HG03108 (cell line): ENCODE measurements around the gene ACACB.
"Not testable (repeated sequence)": the region's sequence is repeated elsewhere in the genome, so short reads cannot be mapped to it uniquely, and the experiment has no call there.

Experiments
- ATAC-seq: cut with Tn5 transposase; IDR thresholded peaks from one replicate; pipeline ENCODE4 v1.9.1; 2021; ENCODE audit warnings: moderate library complexity; ENCODE audit not compliant: unreplicated experiment

Gene ACACB

DNA sequence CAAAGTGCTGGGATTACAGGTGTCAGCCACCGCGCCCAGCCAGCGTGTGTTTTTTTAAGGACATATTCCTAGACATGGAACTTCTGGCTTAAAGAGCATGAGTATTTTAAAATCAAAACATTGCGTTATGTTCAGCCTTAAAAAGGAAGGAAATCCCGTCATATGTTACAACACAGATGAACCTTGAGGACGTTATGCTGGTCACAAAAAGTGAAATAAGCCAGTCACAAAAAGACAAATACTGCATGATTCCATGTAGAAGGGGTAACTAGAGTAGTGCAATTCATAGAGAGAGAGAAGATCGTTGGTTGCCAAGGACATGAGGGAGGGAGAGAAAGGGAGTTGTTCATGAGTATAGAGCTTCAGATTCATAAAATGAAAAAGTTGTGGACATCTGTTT is 53.9 kb downstream of the ACACB start:
- no peak for ATAC-seq

DNA sequence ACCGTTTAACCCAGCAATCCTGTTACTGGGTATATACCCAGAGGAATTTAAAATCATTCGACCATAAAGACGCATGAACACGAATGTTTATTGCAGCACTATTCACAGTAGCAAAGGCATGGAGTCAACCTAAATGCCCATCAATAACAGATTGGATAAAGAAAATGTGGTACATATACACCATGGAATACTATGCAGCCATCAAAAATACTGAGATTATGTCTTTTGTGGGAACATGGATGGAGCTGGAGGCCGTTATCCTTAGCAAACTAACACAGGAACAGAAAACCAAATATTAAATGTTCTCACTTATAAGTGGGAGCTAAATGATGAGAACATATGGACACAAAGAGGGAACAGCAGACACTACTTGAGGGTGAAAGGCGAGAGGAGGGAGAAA is 56.4 kb downstream of the ACACB start:
- not testable (repeated sequence) for ATAC-seq

DNA sequence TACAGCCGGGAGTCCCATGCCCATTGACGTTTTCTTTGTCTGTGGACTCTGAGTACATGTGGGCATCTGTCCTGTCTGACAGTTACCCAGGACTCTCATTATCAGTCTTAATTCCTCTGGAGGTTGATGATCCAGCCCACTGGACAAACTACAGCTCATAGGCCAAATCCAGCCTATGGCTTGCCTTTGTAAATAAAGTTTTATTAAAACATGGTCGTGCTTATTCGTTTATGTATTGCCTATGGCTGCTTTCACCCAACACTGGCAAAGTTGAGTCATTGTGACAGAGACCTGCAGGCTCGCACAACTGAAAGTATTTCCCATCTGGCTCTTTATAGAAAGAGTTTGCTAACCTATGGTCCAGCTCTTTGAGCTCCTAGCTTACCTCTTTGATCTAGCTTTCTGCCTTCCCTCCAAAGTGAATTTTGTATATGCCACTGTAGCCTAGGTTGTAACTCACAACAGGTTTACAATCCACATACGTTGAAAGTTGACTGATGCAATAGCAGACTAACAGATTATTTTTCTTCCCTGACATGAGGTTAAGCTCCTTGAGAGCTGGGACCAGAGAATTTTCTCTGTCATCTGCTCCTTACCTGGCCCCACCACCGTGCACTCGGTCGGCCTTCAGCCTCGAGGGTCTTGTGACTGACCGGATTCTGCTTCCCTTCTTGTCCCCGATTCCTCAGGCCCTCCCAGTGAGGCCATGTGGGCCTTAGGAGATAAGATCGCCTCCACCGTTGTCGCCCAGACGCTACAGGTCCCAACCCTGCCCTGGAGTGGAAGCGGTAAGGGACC is 57.3 kb downstream of the ACACB start:
- ATAC-seq = no peak

DNA sequence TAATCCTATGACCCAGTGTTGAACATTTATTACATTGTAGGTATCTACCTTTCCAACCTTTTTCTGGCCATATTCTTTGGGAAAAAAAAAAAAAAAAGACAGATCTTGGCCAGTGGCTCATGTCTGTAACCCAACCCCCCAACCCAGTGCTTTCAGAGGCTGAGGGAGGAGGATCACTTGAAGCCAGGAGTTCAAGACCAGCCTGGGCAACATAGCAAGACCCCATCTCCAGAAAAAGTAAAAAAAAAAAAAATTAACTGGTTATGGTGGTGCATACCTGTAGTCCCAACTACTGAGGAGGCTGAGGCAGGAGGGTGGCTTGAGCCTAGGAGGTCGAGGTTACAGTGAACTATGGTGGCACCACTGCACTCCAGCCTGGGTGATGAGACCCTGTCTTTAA is 58.1 kb downstream of the ACACB start:
- no peak for ATAC-seq

- ATAC-seq = no peak
These were observed 62.1 kb downstream of the ACACB start for GRCh38 chr12:109178532-109178931.

GRCh38 chr12:109179927-109180326 is 63.5 kb downstream of the ACACB start:
- ATAC-seq = no peak

DNA sequence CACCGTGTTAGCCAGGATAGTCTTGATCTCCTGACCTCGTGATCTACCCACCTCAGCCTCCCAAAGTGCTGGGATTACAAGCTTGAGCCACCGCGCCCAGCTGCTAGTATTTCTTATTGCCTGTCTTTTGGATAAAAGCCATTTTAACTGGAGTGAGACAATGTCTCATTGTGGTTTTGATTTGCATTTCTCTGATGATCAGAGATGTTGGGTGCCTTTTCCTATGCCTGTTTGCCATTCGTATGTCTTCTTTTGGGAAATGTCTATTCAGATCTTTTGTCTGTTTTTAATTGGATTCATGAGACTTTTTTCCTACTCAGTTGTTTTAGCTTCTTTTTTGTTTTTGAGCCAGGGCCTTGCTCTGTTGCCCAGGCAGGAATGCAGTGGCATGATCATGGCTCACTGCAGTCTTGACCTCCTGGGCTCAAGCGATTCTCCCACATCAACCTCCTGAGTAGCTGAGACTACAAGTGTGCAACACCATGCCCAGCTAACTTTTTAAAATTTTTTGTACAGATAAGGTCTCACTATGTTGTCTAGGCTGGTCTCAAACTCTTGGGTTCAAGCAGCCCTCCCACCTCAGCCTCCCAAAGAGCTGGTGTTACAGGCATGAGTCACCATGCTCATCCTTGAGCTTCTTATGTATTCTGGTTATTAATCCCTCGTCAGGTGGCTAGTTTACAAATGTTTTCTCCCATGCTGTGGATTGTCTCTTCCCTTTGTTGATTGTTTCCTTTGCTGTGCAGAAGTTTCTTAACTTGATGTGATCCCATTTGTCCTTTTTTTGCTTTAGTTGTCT is 65.9 kb downstream of the ACACB start:
- ATAC-seq = no peak

DNA sequence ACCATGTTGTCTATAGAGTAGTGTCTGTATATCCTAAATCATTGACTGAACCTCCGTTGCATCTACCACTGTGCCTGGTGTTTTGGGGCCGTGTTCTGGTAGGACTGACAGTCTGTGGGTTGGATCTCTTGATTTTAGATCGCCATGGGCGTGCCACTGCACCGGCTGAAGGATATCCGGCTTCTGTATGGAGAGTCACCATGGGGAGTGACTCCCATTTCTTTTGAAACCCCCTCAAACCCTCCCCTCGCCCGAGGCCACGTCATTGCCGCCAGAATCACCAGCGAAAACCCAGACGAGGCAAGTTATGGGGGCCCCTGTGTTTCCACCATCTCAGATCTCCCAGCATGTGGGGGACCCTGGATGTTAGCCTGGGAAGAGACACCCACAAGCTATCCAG is 69.1 kb downstream of the ACACB start:
- no peak for ATAC-seq

DNA sequence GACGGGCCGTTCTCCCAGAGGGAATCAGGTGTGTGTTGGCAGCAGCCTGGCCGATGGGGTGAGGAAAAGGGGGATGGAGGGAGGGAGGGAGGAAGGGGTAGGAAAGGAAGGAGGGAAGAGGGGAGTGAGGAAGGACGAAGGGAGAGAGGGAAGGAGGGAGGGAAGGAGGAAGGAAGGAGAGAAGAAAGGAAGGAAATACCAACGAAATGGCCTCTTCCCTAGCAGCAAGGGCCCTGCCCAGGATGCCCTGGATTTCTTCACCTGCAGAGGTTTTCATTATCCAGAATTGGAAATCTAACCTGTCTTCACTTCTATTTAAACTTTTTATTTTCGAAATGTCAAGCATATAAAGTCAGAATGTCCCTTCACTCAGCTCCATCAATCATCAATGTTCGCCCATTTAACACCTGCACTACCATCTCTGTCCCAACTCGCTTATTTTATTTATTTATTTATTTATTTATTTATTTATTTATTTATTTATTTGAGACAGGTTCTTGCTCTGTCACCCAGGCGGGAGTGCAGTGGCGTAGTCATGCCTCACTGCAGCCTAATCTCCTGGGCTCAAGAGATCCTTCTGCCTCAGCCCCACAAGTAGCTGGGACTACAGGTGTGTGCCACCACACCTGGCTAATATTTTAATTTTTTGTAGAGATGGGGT is 70.7 kb downstream of the ACACB start:
- no peak for ATAC-seq

DNA sequence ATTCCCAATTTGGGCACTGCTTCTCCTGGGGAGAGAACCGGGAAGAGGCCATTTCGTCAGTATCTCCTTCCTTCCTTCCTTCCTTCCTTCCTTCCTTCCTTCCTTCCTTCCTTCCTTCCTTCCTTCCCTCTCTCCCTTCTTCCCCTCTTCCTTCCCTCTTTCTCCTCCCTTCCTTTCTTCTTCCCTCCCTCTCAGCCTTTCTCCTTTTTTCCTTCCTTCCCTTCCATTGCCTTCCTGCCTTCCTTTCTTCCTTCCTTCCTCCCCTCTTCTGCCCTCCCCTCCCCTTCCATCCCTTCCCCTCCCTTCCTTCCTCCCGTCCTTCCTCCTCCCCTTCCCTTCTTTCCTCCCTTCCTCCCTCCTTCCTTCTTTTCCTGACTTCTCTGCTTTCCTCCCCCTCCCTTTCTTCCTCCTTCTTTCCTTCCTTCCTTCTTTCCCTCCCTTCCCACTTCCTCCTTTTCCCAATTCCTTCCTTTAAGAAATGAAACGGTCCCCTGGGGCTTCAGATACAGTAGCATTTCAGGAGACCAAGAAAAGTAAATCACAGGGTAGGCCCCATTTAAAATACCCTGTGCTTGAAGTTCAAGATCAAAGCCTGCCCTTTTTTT is 71.8 kb downstream of the ACACB start:
- ATAC-seq = no peak

GRCh38 chr12:109189291-109189690 is 72.9 kb downstream of the ACACB start:
- no peak for ATAC-seq

DNA sequence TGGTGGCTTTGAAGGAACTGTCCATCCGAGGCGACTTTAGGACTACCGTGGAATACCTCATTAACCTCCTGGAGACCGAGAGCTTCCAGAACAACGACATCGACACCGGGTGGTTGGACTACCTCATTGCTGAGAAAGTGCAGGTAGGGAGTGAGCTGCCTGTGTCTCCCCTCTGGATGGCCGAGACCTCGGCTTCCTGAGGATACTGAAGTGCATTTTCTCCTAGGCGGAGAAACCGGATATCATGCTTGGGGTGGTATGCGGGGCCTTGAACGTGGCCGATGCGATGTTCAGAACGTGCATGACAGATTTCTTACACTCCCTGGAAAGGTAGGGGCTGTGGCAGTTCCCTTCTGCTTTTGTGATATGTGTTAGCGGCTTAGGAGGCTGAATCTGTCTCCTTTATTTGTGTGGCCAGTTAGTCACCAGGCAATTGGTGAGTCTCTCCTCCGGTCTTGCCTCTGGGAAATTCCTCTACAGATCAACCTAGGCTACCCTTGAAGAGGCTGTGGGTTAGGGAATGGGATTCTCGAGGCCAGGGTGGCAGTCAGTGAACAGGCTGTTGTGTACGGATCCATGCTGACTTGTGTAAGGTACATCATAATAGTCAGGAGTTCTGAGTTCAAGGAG is 75.3 kb downstream of the ACACB start:
- ATAC-seq = no peak

- no peak for ATAC-seq
These were observed 76.0 kb downstream of the ACACB start for GRCh38 chr12:109192358-109192757.

- ATAC-seq = no peak
These were observed 77.5 kb downstream of the ACACB start for GRCh38 chr12:109193896-109194295.

DNA sequence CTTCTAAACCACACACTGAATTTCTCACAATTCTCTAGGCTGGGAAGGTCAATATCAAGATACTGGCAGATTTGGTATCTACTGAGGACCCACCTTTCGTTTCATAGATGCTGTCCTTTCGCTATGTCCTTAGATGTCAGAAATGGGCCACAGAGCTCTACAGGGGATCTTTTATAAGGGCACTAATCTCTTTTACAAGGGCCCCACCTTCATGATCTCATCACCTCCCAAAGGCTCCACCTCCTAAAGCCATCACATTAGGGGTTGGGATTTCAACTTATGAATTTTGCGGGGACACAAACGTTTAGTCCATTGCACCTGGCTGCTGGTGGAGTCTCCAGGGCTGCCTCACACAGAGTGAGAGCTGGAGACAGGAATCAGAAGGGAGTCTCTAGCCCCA is 79.9 kb downstream of the ACACB start:
- no peak for ATAC-seq

DNA sequence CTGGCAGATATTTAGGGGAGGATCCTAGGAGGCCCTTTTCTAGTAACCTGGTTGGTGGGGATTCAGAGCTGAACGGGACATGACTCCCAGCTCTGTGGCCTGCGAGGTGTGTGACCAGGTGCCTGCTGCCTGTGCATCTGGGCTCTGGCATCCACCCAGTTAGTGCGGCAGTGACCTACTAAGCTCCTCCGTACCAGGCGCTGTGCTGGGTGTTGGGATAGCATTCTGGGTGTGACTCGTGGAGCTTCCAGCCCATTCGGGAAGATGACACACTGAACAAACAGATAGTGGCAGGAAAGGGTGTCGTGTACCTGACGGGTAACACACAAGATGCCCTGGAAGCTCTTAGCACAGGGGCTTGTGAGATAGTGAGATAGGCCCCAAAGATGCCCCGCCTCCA is 80.9 kb downstream of the ACACB start:
- ATAC-seq = no peak

DNA sequence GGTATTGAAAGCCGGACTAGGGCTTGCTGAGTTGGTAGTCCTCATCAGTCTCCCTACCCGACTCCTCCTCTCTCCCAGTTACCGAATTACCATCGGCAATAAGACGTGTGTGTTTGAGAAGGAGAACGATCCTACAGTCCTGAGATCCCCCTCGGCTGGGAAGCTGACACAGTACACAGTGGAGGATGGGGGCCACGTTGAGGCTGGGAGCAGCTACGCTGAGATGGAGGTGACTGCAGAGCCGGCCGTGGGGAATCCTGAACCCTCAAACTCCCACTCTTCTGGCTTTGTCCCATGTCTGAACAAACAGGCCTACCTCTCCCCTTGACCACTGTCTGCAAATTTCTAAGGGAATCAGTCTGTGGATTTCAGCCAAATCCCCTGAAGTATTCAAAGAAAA is 82.9 kb downstream of the ACACB start:
- no peak for ATAC-seq

DNA sequence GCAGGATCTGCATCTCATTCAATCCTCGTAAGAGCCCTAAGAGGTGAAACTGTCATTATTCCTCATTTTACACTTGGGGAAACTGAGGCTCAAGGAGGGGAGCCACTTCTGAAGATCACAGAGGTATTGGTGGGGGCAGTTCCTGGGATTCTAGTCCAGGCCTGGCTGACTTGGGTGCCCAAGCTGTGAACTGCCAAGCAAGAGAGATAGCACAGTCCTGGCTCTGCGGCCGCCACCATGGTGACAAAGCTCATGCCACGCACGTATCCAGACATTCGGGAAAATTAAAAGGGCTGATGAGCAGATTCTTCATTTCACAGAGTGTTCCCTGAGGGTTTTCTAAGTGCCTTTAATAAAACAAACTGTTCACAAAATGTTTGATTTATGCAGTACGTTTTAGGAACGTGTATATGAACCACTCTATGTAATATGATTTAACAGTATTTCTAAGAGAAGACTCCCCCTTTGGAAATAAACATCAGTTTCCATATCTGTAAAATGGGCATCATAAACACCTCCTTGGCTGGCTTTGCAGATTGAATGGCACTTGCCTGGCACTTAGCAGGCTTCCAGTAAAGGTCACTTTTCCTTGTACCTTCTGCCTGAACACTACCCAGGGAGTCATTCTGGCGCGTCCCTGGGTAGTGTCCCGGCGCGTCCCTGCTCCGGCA is 84.6 kb downstream of the ACACB start:
- ATAC-seq = no peak

DNA sequence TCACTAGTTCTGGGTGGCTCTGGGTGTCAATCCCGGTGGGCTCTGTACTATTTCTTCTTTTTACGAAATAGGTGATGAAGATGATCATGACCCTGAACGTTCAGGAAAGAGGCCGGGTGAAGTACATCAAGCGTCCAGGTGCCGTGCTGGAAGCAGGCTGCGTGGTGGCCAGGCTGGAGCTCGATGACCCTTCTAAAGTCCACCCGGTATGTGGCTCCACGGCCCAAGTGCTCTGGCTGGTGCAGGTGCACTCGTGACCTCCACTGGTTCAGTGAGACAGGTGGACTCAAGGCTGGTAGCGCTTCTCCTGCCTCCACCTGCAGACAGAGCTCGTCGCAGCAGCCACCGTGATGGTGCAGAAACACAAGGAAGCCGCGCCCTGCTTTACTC is 85.1 kb downstream of the ACACB start:
- ATAC-seq = no peak

GRCh38 chr12:109202770-109203169 is 86.4 kb downstream of the ACACB start:
- ATAC-seq = no peak
